GM21390 (cell line): ENCODE measurements around the gene CXCL3.

Experiments used
- ATAC-seq: cut with Tn5 transposase; IDR thresholded peaks from one replicate; pipeline ENCODE4 v1.9.1; 2021; ENCODE audit not compliant: unreplicated experiment

The CXCL3 gene

GRCh38 chr4:74016068-74016467, 22.4 kb downstream of the CXCL3 start:
- no peak for ATAC-seq

- ATAC-seq = no peak
These were observed 23.2 kb downstream of the CXCL3 start for GRCh38 chr4:74015126-74015780.

DNA sequence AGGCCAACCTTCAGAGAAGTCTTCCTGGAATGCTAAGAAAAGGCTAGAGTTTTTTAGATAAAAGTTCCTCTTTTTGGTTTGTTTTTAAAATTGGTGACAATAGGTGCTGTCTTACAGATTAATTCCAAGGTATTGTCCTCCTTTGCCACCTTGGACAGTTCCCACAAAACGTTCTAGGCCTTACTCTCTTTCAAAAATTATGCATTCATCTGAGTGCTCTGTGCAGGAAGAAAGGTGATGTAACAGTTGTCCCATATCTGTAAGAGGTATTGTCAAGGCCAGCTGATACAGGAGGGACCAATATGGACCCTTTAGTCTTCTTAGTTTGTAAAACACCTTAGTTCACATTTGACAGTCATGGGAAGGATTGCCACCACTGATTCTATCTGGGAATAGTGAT, 24.2 kb downstream of the CXCL3 start:
- ATAC-seq = no peak

GRCh38 chr4:74013264-74013663, 25.2 kb downstream of the CXCL3 start:
- ATAC-seq = no peak

GRCh38 chr4:74012130-74012529, 26.4 kb downstream of the CXCL3 start:
- ATAC-seq = no peak

GRCh38 chr4:74009307-74009706, 29.2 kb downstream of the CXCL3 start:
- ATAC-seq = no peak

- no peak for ATAC-seq
These were observed 32.4 kb downstream of the CXCL3 start for GRCh38 chr4:74006009-74006476.

- ATAC-seq = no peak
These were observed 33.0 kb downstream of the CXCL3 start for GRCh38 chr4:74005528-74005927.

GRCh38 chr4:74004668-74005067, 33.8 kb downstream of the CXCL3 start:
- no peak for ATAC-seq

DNA sequence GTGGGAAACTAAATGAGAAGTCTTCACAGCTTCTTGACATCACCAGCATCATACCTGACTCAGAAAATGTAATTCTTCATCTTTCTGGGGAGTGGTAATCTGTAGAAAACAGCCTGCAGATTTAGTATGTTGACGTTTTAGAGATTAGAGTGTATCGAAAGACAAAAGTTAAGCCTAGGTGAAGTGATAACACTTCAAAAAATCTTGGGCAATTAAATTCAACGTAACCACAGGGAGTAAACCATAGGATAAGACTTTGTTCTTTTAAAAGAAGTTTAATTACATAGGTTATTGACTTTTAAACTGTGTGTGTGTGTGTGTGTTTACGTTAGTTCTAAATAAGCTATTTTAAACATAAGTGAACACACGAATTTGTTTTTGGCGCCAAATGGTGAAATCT, 38.2 kb downstream of the CXCL3 start:
- no peak for ATAC-seq

DNA sequence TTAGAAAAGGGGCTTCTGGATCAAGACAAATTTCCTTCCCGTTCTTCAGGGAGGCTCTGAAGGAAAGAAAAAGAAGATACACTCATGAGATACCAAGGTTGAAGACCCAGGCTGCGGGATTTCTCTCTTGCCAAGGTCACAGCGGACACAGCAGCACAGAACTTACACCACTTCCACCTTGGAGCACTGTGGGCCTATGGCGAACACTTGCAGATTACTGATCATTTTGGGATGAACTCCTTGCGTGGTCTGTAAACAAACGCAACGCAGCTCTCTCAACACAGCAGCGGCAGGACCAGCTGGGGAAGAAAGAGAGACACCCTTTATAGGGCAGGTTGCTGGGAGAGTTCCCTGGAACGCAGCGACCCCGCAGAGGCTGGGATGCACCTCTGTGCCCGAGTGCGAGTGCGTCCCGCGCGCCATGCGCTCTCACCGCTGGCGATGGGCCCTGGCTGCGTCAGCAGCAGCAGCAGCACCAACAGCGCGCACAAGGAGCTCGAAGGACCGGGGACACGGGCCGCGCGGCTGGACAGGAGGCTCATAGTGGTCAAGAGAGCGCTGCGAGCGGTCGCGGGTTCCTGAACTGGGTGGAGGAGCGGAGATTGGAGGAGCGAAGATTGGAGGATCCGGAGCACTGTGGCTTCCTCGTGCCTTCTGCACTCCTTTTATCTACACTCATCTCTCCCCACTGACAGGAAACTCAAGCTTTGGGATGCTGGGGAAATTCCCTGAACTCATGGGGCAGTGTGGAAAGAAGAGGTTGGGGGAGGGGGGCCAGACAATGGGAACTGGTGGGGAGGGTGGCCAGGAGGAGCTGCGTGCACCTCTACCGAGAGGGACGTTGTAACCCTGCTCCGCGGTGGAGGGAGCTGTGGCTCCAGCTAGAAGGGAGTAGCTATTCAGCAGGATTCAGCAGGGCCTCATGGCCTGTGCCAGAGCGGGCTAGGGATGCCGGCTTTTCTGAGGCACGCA, 40.2 kb downstream of the CXCL3 start, which contains the start of gene CXCL5:
TSS of gene CXCL5 (minus strand) at position 638 of the 972 bp plus-strand sequence. CDS start at position 542, 96 bp downstream.
- no peak for ATAC-seq

DNA sequence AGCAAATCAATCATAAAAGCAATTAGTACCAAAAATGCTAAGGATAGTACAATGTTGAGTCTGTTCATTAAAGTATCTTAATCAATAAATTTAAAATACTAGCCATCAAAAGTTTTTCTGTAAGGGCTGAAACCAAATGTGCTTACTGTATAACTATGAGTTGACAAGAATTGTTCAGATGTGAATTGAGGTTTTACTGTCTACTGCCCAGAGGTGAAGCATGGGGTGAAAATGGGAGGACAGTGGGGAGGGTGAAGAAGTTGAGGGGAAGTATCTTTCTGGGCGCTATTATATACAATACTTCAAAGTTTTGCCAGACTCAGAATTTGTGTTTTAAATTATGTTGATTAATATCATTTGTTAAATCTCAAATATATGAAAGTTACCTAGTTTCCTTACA, 46.4 kb downstream of the CXCL3 start:
- no peak for ATAC-seq

GRCh38 chr4:73991742-73992000, 46.8 kb downstream of the CXCL3 start:
- no peak for ATAC-seq

GRCh38 chr4:73990988-73991741, 47.3 kb downstream of the CXCL3 start:
- ATAC-seq = no peak

GRCh38 chr4:73989928-73990327, 48.6 kb downstream of the CXCL3 start:
- no peak for ATAC-seq

- ATAC-seq = no peak
These were observed 49.5 kb downstream of the CXCL3 start for GRCh38 chr4:73989031-73989430.

DNA sequence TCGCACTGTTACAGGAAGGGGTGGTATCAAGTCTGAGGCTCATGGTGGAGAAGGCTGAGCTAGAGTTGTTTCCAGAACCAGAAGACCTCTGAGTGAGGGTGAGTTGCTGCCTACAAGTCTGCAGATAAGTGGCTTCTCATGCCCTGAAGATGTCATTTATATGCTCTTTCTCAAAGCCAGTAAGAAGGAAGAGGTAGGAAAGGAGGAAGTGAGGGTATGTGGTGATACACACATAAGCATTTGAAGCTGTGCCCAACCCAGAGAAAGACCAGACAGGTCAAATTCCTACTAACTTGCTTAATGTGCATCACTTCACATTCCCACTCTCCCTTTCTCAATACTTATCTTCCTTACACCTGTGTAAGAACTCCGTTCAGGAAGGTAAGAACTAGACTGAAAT, 50.4 kb downstream of the CXCL3 start, which contains the start of gene PPBP:
TSS of gene PPBP (minus strand) at position 130 of the 400 bp plus-strand sequence. CDS start at position 43, 87 bp downstream.
- ATAC-seq = no peak
